GM23338 (cell line): Measurements from ENCODE around the gene SIDT1. TPM values are rescaled to one million over a fixed set of nuclear protein-coding genes. Genes with fewer than 3 reads are reported as not detected.

Source experiments
- ATAC-seq: fragments of 200-7000 bp; cut with Tn5 transposase; 3 replicates; pipeline ENCODE4 v1.9.1; 2020
- DNase-seq: peaks from one replicate; pipeline ENCODE4 v3.0.0-alpha.2; 2015; ENCODE audit warnings: low spot score
- H2AFZ ChIP-seq: fragments of 200-600 bp; sonication (generic); 2 replicates; pipeline ENCODE4 v1.8.0; 2016; ENCODE audit warnings: antibody characterized with exemption, mild to moderate bottlenecking, moderate library complexity
- H3F3A ChIP-seq: fragments of 200-600 bp; sonication (generic); replicated peaks from 2 replicates; pipeline ENCODE4 v1.8.0; 2017; ENCODE audit warnings: antibody characterized with exemption, mixed run types, low read depth
- H3K27ac ChIP-seq: fragments of 200-600 bp; sonication (generic); 2 replicates; pipeline ENCODE4 v1.6.1; 2016; ENCODE audit warnings: low read depth
- H3K27me3 ChIP-seq: fragments of 200-600 bp; sonication (generic); 2 replicates; pipeline ENCODE4 v1.8.0; 2016; ENCODE audit warnings: mild to moderate bottlenecking, mixed run types, moderate library complexity; ENCODE audit not compliant: insufficient read depth
- H3K36me3 ChIP-seq: fragments of 200-600 bp; sonication (generic); 2 replicates; pipeline ENCODE4 v1.8.0; 2016; ENCODE audit warnings: mild to moderate bottlenecking; ENCODE audit not compliant: insufficient read depth
- H3K4me1 ChIP-seq: fragments of 200-600 bp; sonication (generic); 2 replicates; pipeline ENCODE4 v1.8.0; 2016; ENCODE audit warnings: mild to moderate bottlenecking, moderate library complexity; ENCODE audit not compliant: insufficient read depth
- H3K4me2 ChIP-seq: fragments of 200-600 bp; sonication (generic); 2 replicates; pipeline ENCODE4 v1.7.1; 2017; ENCODE audit warnings: mixed run types
- H3K4me3 ChIP-seq: fragments of 200-600 bp; sonication (generic); 2 replicates; pipeline ENCODE4 v1.6.1; 2016; ENCODE audit warnings: mixed run types
- H3K79me2 ChIP-seq: fragments of 200-600 bp; sonication (generic); replicated peaks from 2 replicates; pipeline ENCODE4 v1.8.0; 2017; ENCODE audit warnings: mild to moderate bottlenecking; ENCODE audit not compliant: insufficient read depth
- H3K9me2 ChIP-seq: fragments of 200-600 bp; sonication (generic); 2 replicates; pipeline ENCODE4 v1.8.0; 2017; ENCODE audit not compliant: insufficient read depth
- H4K20me1 ChIP-seq: fragments of 200-600 bp; sonication (generic); replicated peaks from 2 replicates; pipeline ENCODE4 v1.8.0; 2017; ENCODE audit warnings: mild to moderate bottlenecking; ENCODE audit not compliant: insufficient read depth
- H3K27ac Mint-ChIP-seq: 2 replicates; pipeline ENCODE4 v1.8.0; 2020; ENCODE audit warnings: inconsistent platforms, mild to moderate bottlenecking, moderate library complexity, mixed read lengths
- H3K27me3 Mint-ChIP-seq: 3 replicates; pipeline ENCODE4 v1.8.0; 2022; ENCODE audit warnings: low read depth, mild to moderate bottlenecking, moderate library complexity, mixed read lengths, inconsistent platforms; ENCODE audit not compliant: insufficient read depth, poor library complexity
- H3K36me3 Mint-ChIP-seq: 3 replicates; pipeline ENCODE4 v1.8.0; 2021; ENCODE audit warnings: low read depth, mild to moderate bottlenecking, inconsistent platforms, moderate library complexity, mixed read lengths
- H3K4me1 Mint-ChIP-seq: 3 replicates; pipeline ENCODE4 v1.8.0; 2020; ENCODE audit warnings: mild to moderate bottlenecking, inconsistent platforms, mixed read lengths
- H3K4me3 Mint-ChIP-seq: 3 replicates; pipeline ENCODE4 v1.8.0; 2021; ENCODE audit warnings: moderate library complexity, mild to moderate bottlenecking, inconsistent platforms, mixed read lengths
- H3K9me3 Mint-ChIP-seq: 3 replicates; pipeline ENCODE4 v1.8.0; 2020; ENCODE audit warnings: moderate library complexity, mild to moderate bottlenecking, inconsistent platforms, mixed read lengths
- CREB1 ChIP-seq: fragments of 250-450 bp; sonication (Bioruptor Pico); IDR thresholded peaks from 2 replicates; pipeline ENCODE4 v1.5.0; 2020; ENCODE audit warnings: low read depth, mild to moderate bottlenecking, moderate library complexity
- ETS1 ChIP-seq: IDR thresholded peaks from 2 replicates; pipeline ENCODE4 v1.6.1; 2016; ENCODE audit warnings: antibody characterized with exemption
- EZH2 ChIP-seq: fragments of 200-600 bp; sonication (generic); IDR thresholded peaks from one replicate; pipeline ENCODE4 v1.8.0; 2017; ENCODE audit warnings: antibody characterized with exemption, mild to moderate bottlenecking, low read depth; ENCODE audit not compliant: unreplicated experiment
- EZH2phosphoT487 ChIP-seq: fragments of 200-600 bp; sonication (generic); IDR thresholded peaks from one replicate; pipeline ENCODE4 v1.8.1; 2018; ENCODE audit warnings: antibody characterized with exemption; ENCODE audit not compliant: unreplicated experiment
- NANOG ChIP-seq: IDR thresholded peaks from 2 replicates; pipeline ENCODE4 v1.6.1; 2016; ENCODE audit warnings: antibody characterized with exemption, borderline replicate concordance
- REST ChIP-seq: IDR thresholded peaks from one replicate; pipeline ENCODE4 v1.6.1; 2018; ENCODE audit warnings: antibody characterized with exemption; ENCODE audit not compliant: unreplicated experiment
- STAT1 ChIP-seq: IDR thresholded peaks from one replicate; pipeline ENCODE4 v1.6.1; 2016; ENCODE audit warnings: antibody characterized with exemption; ENCODE audit not compliant: unreplicated experiment
- ZNF114 ChIP-seq: fragments of 250-450 bp; sonication (Bioruptor Pico); IDR thresholded peaks from 2 replicates; pipeline ENCODE4 v1.5.0; 2020; ENCODE audit warnings: mild to moderate bottlenecking, moderate library complexity
- ZNF331 ChIP-seq: fragments of 250-450 bp; sonication (Bioruptor Pico); IDR thresholded peaks from 2 replicates; pipeline ENCODE4 v1.5.0; 2020; ENCODE audit warnings: low read depth, mild to moderate bottlenecking, moderate library complexity
- ZNF462 ChIP-seq: fragments of 250-450 bp; sonication (Bioruptor Pico); IDR thresholded peaks from 2 replicates; pipeline ENCODE4 v1.5.0; 2020; ENCODE audit warnings: mild to moderate bottlenecking, moderate library complexity
- polyA plus RNA-seq: library from polyadenylated mRNA; unstranded; fragments of >200 nt; fragmentation: Nextera tagmentation; extraction: Ambion mirVana; gene quantifications from 2 replicates; pipeline ENCODE4 v1.2.1, GENCODE V29; 2016
- total RNA-seq: library from RNA; depleted of rRNA; stranded (reverse); fragments of >200 nt; shearing (Covaris generic); gene quantifications from 2 replicates; pipeline ENCODE4 v1.2.3, GENCODE V29; 2014

SIDT1 gene
- total and polyA plus RNA-seq, 2 experiments from 2014 or later: 0.10 TPM; not detected in 1

GRCh38 chr3:113648524-113648923 is 116.2 kb downstream of the SIDT1 start:
- no peak overlapping the region for H2AFZ ChIP-seq
- no peak for TF ChIP-seq ETS1
- no peak for TF ChIP-seq REST
- TF ChIP-seq EZH2: no peak
- TF ChIP-seq EZH2phosphoT487: no peak
- no peak for TF ChIP-seq STAT1
- TF ChIP-seq NANOG: no peak
- no peak for TF ChIP-seq CREB1
- TF ChIP-seq ZNF331: no peak
- no peak for TF ChIP-seq ZNF114 (CRISPR knock-in tag)
- no peak for TF ChIP-seq ZNF462 (CRISPR knock-in tag)
- no peaks in the 10 kb centered on the region for H4K20me1 ChIP-seq
- Mint-ChIP-seq H3K36me3 (peaks cover 28% of the 10 kb centered on the region; the same call in 2 of the 3 replicates), H3K4me1 (no peaks in the 10 kb centered on the region), H3K27me3 (peaks cover 4% of the 10 kb centered on the region), H3K4me3 (no peak overlapping the region), H3K27ac (no peak overlapping the region), H3K9me3 (peaks cover 32% of the 10 kb centered on the region)
- H3K79me2 ChIP-seq: no peaks in the 10 kb centered on the region
- DNase-seq (no peak), ATAC-seq (no peak)
- H3K36me3 ChIP-seq: no peaks in the 10 kb centered on the region; the same call in 1 of the 2 replicates
- no peak overlapping the region for H3K4me3 ChIP-seq
- H3F3A ChIP-seq: no peaks in the 10 kb centered on the region
- H3K9me2 ChIP-seq: no peaks in the 10 kb centered on the region
- H3K4me2 ChIP-seq: no peak overlapping the region
- no peaks in the 10 kb centered on the region for H3K4me1 ChIP-seq
- no peaks in the 10 kb centered on the region for H3K27me3 ChIP-seq
- no peak overlapping the region for H3K27ac ChIP-seq
